B cell (primary cell): ENCODE measurements around the gene TEX11.
"Not testable (repeated sequence)": the region's sequence is repeated elsewhere in the genome, so short reads cannot be mapped to it uniquely, and the experiment has no call there.

Source experiments
- EZH2 ChIP-seq: IDR thresholded peaks from 2 replicates; pipeline ENCODE4 v1.6.1; 2012; ENCODE audit warnings: borderline replicate concordance, low read depth, mild to moderate bottlenecking, moderate library complexity, low read length; ENCODE audit not compliant: insufficient read depth, poor library complexity, severe bottlenecking
- TF ChIP-seq, protein P1 (sequence below): fragments of 200-600 bp; IDR thresholded peaks from one replicate; pipeline ENCODE4 v1.8.0; 2022; ENCODE audit warnings: antibody characterized with exemption, mild to moderate bottlenecking

DNA sequence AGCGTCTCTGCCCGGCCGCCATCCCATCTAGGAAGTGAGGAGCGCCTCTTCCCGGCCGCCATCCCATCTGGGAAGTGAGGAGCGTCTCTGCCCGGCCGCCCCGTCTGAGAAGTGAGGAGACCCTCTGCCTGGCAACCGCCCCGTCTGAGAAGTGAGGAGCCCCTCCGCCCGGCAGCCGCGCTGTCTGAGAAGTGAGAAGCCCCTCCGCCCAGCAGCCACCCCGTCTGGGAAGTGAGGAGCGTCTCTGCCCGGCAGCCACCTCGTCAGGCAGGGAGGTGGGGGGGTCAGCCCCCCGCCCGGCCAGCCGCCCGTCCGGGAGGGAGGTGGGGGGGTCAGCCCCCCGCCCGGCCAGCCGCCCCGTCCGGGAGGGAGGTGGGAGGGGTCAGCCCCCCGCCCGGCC is 229.1 kb downstream of the TEX11 start:
- TF ChIP-seq EZH2 = not testable (repeated sequence)
- TF ChIP-seq, protein P1, sequence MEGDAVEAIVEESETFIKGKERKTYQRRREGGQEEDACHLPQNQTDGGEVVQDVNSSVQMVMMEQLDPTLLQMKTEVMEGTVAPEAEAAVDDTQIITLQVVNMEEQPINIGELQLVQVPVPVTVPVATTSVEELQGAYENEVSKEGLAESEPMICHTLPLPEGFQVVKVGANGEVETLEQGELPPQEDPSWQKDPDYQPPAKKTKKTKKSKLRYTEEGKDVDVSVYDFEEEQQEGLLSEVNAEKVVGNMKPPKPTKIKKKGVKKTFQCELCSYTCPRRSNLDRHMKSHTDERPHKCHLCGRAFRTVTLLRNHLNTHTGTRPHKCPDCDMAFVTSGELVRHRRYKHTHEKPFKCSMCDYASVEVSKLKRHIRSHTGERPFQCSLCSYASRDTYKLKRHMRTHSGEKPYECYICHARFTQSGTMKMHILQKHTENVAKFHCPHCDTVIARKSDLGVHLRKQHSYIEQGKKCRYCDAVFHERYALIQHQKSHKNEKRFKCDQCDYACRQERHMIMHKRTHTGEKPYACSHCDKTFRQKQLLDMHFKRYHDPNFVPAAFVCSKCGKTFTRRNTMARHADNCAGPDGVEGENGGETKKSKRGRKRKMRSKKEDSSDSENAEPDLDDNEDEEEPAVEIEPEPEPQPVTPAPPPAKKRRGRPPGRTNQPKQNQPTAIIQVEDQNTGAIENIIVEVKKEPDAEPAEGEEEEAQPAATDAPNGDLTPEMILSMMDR = not testable (repeated sequence)
